H1 (cell line): ENCODE data around the gene SGMS1. TPM values are rescaled to one million over a fixed set of nuclear protein-coding genes. Genes with fewer than 3 reads are reported as not detected.

Experiments used
- CHD7 ChIP-seq: fragments of 300-600 bp; sonication (generic); IDR thresholded peaks from 2 replicates; pipeline ENCODE4 v1.7.1; 2012; ENCODE audit warnings: low read length, moderate library complexity, mild to moderate bottlenecking, inconsistent platforms; ENCODE audit not compliant: insufficient replicate concordance
- POLR2A ChIP-seq, 2 experiments: IDR thresholded peaks; 1 replicate in 1 of 2; 2 replicates in 1 of 2; pipeline ENCODE4 v1.6.1; 2011; ENCODE audit warnings: low read depth in 2 of 2, low read length in 2 of 2, mild to moderate bottlenecking in 2 of 2; ENCODE audit errors: control extremely low read depth in 1 of 2
- RNF2 ChIP-seq: fragments of 200-900, 300-1000 bp; sonication (generic); IDR thresholded peaks from 2 replicates; pipeline ENCODE4 v1.7.1; 2016; ENCODE audit warnings: borderline replicate concordance, low read depth, mild to moderate bottlenecking, antibody characterized with exemption, low read length; ENCODE audit not compliant: poor library complexity, severe bottlenecking; ENCODE audit errors: missing control alignments
- polyA plus RNA-seq, 7 experiments: library from polyadenylated mRNA; depleted of rRNA in 3 of 7; stranded (reverse) in 5 of 7; unstranded in 2 of 7; fragments of >200 nt in 5 of 7; fragments of 200-250 nt in 2 of 7; gene quantifications; 1 replicate in 5 of 7; 2 replicates in 1 of 7; 4 replicates in 1 of 7; pipeline versions ENCODE4 v1.2.1 to v1.2.3, GENCODE V29; 2011 to 2013; ENCODE audit warnings: missing spikeins in 2 of 7, mixed read lengths in 2 of 7
- total RNA-seq: library from RNA; stranded (reverse); fragmentation: NEBNext Ultra II Directional; extraction: Animal tissue kit (Norgen Biotek cat#: 25700); gene quantifications from 2 replicates; pipeline ENCODE4 v1.2.1, GENCODE V29; 2021

Gene SGMS1
- total and polyA plus RNA-seq, 2 of the 8 experiments (the other 6 are each of a cell fraction or from before 2014, with no cell fraction given): 6.0 to 15.6 TPM

- no peak for TF ChIP-seq CHD7
- no peak for TF ChIP-seq POLR2A (IDR thresholded peaks at IDR 0.05; ENCODE audit: control extremely low read depth in 1 of 2, low read depth in 2 of 2, low read length in 2 of 2)
- no peak for TF ChIP-seq RNF2
Measured at GRCh38 chr10:50464004-50464409, 159.7 kb downstream of the SGMS1 start (continued).
